ENCODE measurements around the gene CDK15.
"Not testable (repeated sequence)": the region's sequence is repeated elsewhere in the genome, so short reads cannot be mapped to it uniquely, and the experiment has no call there.

Gene CDK15

DNA sequence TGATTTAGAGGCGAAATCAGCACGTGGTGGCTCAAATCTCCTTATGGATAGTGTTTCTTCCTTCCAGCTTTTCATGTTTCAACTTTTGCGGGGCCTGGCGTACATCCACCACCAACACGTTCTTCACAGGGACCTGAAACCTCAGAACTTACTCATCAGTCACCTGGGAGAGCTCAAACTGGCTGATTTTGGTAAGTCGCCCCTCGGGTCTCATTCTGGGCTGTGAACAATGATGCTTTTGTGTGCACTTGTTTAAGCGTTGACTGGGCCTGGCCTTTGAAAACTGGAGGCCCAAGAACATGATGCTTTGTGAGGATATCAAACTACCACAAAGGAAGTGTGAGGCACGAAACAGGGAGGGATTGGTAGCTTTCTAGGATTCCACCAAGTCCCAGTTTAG is 27.4 kb downstream of the CDK15 start:
- Histone ChIP-seq H3K36me3 (ENCODE audit: control insufficient read depth in 1 of 2, insufficient read depth in 2 of 2, low read length in 2 of 2) (no peaks in the 10 kb centered on the region), H3K4me1 (ENCODE audit: control insufficient read depth in 1 of 2, insufficient read depth in 2 of 2, low read length in 2 of 2) (no peaks in the 10 kb centered on the region), H3K9me3 (ENCODE audit: control insufficient read depth in 1 of 2, low read length in 2 of 2) (no peaks in the 10 kb centered on the region), H3K4me3 (ENCODE audit: low read depth in 1 of 2, low read length in 2 of 2) (no peak overlapping the region), H3K27ac (ENCODE audit: low read length) (no peak overlapping the region), H3K27me3 (ENCODE audit: low read depth, low read length) (no peaks in the 10 kb centered on the region)

GRCh38 chr2:201835066-201835465 is 28.7 kb downstream of the CDK15 start:
- Histone ChIP-seq H3K4me3 (ENCODE audit: low read depth in 1 of 2, low read length in 2 of 2) (no peak overlapping the region), H3K27ac (ENCODE audit: low read length) (no peak overlapping the region), H3K4me1 (ENCODE audit: control insufficient read depth in 1 of 2, insufficient read depth in 2 of 2, low read length in 2 of 2) (no peaks in the 10 kb centered on the region), H3K36me3 (ENCODE audit: control insufficient read depth in 1 of 2, insufficient read depth in 2 of 2, low read length in 2 of 2) (no peaks in the 10 kb centered on the region), H3K27me3 (ENCODE audit: low read depth, low read length) (no peaks in the 10 kb centered on the region), H3K9me3 (ENCODE audit: control insufficient read depth in 1 of 2, low read length in 2 of 2) (no peaks in the 10 kb centered on the region)

DNA sequence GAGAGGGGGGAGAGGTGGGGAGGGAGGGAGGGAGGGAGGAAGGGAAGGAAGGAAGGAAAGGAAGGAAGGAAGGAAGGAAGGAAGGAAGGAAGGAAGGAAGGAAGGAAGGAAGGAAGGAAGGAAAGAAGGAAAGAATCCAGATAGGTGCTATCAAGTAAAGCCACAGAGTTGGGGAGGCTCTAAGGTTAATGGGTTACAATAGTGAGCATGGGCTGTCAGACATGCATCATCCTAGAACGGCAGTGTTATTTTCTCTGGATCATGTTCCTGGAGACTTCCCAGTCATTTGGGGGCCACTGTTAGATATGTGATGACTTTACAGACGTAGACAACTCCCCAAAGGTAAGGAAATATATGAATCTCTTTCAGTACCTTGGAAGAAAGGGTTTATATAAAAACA is 31.1 kb downstream of the CDK15 start:
- H3K27ac ChIP-seq (ENCODE audit: low read length) = no peak overlapping the region
- no peaks in the 10 kb centered on the region for H3K36me3 ChIP-seq (ENCODE audit: control insufficient read depth in 1 of 2, insufficient read depth in 2 of 2, low read length in 2 of 2)
- H3K4me3 ChIP-seq (ENCODE audit: low read depth in 1 of 2, low read length in 2 of 2) = no peak overlapping the region
- peaks cover 4 to 5% of the 10 kb centered on the region in 2 donors for H3K9me3 ChIP-seq (ENCODE audit: control insufficient read depth in 1 of 2, low read length in 2 of 2)
- H3K4me1 ChIP-seq (ENCODE audit: control insufficient read depth in 1 of 2, insufficient read depth in 2 of 2, low read length in 2 of 2) = no peaks in the 10 kb centered on the region
- H3K27me3 ChIP-seq (ENCODE audit: low read depth, low read length) = no peaks in the 10 kb centered on the region

DNA sequence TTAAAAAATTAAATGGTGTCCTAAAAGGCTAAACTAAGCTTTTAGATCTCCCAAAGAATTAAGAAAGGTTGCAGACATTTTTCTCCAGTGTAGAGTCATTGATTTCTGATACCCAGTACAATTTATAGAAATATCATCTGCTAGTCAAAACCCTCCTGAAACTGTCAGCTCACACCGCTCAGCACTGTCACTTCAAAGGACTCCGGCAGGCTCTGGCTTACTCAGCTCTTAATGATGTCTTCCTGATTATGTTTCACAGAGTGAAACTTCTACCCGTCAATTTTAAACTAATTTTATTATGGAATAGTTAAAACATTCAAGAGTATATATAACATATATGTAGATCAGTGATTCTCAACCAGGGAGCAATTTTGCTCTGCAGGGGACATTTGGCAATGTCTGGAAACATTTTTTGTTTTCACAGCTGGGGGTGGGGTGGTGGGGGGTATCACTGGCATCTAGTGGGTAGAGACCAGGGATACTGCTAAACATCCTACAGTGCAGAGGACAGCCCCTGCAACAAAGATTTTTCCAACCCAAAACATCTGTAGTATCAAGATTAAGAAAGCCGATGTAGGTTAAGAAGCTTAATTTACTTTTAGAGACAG is 31.6 kb downstream of the CDK15 start:
- Histone ChIP-seq H3K27me3 (ENCODE audit: low read depth, low read length) (no peaks in the 10 kb centered on the region), H3K36me3 (ENCODE audit: control insufficient read depth in 1 of 2, insufficient read depth in 2 of 2, low read length in 2 of 2) (no peaks in the 10 kb centered on the region)

DNA sequence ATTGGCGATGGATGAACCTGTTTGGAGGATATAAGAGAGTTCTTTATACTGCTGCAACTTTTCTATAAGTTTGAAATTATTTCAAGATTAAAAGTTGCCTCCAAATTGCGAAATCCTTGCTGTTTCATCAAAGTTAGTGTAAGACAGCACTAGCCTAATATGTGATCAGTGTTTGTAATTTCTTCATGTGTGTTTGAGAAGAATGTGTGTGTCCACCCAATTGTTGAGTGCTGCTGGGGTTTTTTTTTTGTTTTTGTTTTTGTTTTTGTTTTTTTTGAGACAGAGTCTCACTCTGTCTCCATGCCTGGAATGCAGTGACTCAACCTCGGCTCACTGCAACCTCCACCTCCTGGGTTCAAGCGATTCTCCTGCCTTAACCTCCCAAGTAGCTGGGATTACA is 33.4 kb downstream of the CDK15 start:
- H3K27ac ChIP-seq (ENCODE audit: low read length) = no peak overlapping the region
- no peaks in the 10 kb centered on the region for H3K36me3 ChIP-seq (ENCODE audit: control insufficient read depth in 1 of 2, insufficient read depth in 2 of 2, low read length in 2 of 2)
- H3K9me3 ChIP-seq (ENCODE audit: control insufficient read depth in 1 of 2, low read length in 2 of 2) = peaks cover 4 to 5% of the 10 kb centered on the region in 2 donors
- no peak overlapping the region for H3K4me3 ChIP-seq (ENCODE audit: low read depth in 1 of 2, low read length in 2 of 2)
- no peaks in the 10 kb centered on the region for H3K4me1 ChIP-seq (ENCODE audit: control insufficient read depth in 1 of 2, insufficient read depth in 2 of 2, low read length in 2 of 2)
- no peaks in the 10 kb centered on the region for H3K27me3 ChIP-seq (ENCODE audit: low read depth, low read length)

More for the DNA sequence above, 31.6 kb downstream of the CDK15 start:
- no peak overlapping the region for H3K4me3 ChIP-seq (ENCODE audit: low read depth in 1 of 2, low read length in 2 of 2)
- no peaks in the 10 kb centered on the region for H3K4me1 ChIP-seq (ENCODE audit: control insufficient read depth in 1 of 2, insufficient read depth in 2 of 2, low read length in 2 of 2)
- no peak overlapping the region for H3K27ac ChIP-seq (ENCODE audit: low read length)
- H3K9me3 ChIP-seq (ENCODE audit: control insufficient read depth in 1 of 2, low read length in 2 of 2) = peaks cover 4 to 5% of the 10 kb centered on the region in 2 donors

DNA sequence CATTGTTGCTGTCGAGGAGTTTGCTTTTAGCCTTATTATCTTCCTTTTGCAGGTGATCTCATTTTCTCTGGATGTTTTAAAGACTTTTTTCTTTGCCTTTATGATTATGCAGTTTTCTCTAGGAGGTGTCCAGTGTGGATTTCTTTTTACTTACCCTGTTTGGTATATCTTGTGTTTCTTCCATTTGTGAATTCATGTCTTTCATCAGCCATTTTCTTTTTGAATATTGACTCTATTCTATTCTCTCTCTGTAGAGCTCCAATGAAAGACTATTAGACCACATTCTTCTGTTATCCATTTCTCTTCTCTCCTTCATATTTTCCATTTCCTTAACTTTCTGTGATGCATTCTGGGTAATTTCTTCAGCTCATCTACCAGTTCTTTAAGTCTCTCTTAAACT is 34.4 kb downstream of the CDK15 start:
- Histone ChIP-seq H3K27me3 (ENCODE audit: low read depth, low read length) (no peaks in the 10 kb centered on the region), H3K36me3 (ENCODE audit: control insufficient read depth in 1 of 2, insufficient read depth in 2 of 2, low read length in 2 of 2) (no peaks in the 10 kb centered on the region), H3K4me1 (ENCODE audit: control insufficient read depth in 1 of 2, insufficient read depth in 2 of 2, low read length in 2 of 2) (no peaks in the 10 kb centered on the region), H3K4me3 (ENCODE audit: low read depth in 1 of 2, low read length in 2 of 2) (no peak overlapping the region), H3K9me3 (ENCODE audit: control insufficient read depth in 1 of 2, low read length in 2 of 2) (peaks cover 4 to 5% of the 10 kb centered on the region in 2 donors), H3K27ac (ENCODE audit: low read length) (no peak overlapping the region)

- H3K9me3 ChIP-seq (ENCODE audit: control insufficient read depth in 1 of 2, low read length in 2 of 2) = peaks cover 4 to 5% of the 10 kb centered on the region in 2 donors
- H3K4me1 ChIP-seq (ENCODE audit: control insufficient read depth in 1 of 2, insufficient read depth in 2 of 2, low read length in 2 of 2) = no peaks in the 10 kb centered on the region
- H3K4me3 ChIP-seq (ENCODE audit: low read depth in 1 of 2, low read length in 2 of 2) = no peak overlapping the region
- H3K27ac ChIP-seq (ENCODE audit: low read length) = no peak overlapping the region
- H3K36me3 ChIP-seq (ENCODE audit: control insufficient read depth in 1 of 2, insufficient read depth in 2 of 2, low read length in 2 of 2) = no peaks in the 10 kb centered on the region
- no peaks in the 10 kb centered on the region for H3K27me3 ChIP-seq (ENCODE audit: low read depth, low read length)
Observed at GRCh38 chr2:201842131-201842860, 36.0 kb downstream of the CDK15 start.

GRCh38 chr2:201844922-201845321 is 38.6 kb downstream of the CDK15 start:
- not testable (repeated sequence) for H3K4me3 ChIP-seq (ENCODE audit: low read depth in 1 of 2, low read length in 2 of 2); H3K27ac ChIP-seq (ENCODE audit: low read length); H3K9me3 ChIP-seq (ENCODE audit: control insufficient read depth in 1 of 2, low read length in 2 of 2); H3K4me1 ChIP-seq (ENCODE audit: control insufficient read depth in 1 of 2, insufficient read depth in 2 of 2, low read length in 2 of 2); H3K36me3 ChIP-seq (ENCODE audit: control insufficient read depth in 1 of 2, insufficient read depth in 2 of 2, low read length in 2 of 2); H3K27me3 ChIP-seq (ENCODE audit: low read depth, low read length)

GRCh38 chr2:201847481-201847880 is 41.1 kb downstream of the CDK15 start:
- Histone ChIP-seq H3K27ac (ENCODE audit: low read length) (no peak overlapping the region), H3K9me3 (ENCODE audit: control insufficient read depth in 1 of 2, low read length in 2 of 2) (no peaks in the 10 kb centered on the region), H3K4me1 (ENCODE audit: control insufficient read depth in 1 of 2, insufficient read depth in 2 of 2, low read length in 2 of 2) (no peaks in the 10 kb centered on the region), H3K27me3 (ENCODE audit: low read depth, low read length) (no peaks in the 10 kb centered on the region), H3K4me3 (ENCODE audit: low read depth in 1 of 2, low read length in 2 of 2) (no peak overlapping the region), H3K36me3 (ENCODE audit: control insufficient read depth in 1 of 2, insufficient read depth in 2 of 2, low read length in 2 of 2) (no peaks in the 10 kb centered on the region)

DNA sequence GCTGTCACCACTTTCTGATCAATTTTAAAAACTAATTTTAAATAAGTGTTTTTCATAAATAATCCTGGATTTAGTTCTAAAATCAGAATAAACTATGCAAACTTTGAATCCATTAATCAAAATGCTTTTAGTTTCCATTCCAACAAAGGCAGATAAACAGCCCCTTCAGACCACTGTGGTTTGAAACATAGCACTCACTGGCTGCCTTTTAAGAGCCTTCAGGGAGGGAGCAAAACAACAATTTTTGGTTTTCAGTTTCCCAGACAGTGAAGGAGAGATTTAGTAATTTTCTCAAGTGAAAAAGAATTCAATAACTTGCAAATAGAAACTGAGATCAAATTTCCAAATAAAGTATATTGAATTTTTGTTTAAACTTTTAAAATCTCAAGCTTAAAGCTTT is 46.1 kb downstream of the CDK15 start:
- no peaks in the 10 kb centered on the region for H3K9me3 ChIP-seq (ENCODE audit: control insufficient read depth in 1 of 2, low read length in 2 of 2)
- no peak overlapping the region for H3K27ac ChIP-seq (ENCODE audit: low read length)
- H3K4me1 ChIP-seq (ENCODE audit: control insufficient read depth in 1 of 2, insufficient read depth in 2 of 2, low read length in 2 of 2) = no peaks in the 10 kb centered on the region
- H3K36me3 ChIP-seq (ENCODE audit: control insufficient read depth in 1 of 2, insufficient read depth in 2 of 2, low read length in 2 of 2) = no peaks in the 10 kb centered on the region
- no peak overlapping the region for H3K4me3 ChIP-seq (ENCODE audit: low read depth in 1 of 2, low read length in 2 of 2)
- H3K27me3 ChIP-seq (ENCODE audit: low read depth, low read length) = no peaks in the 10 kb centered on the region

GRCh38 chr2:201852878-201853415 is 46.6 kb downstream of the CDK15 start:
- no peaks in the 10 kb centered on the region for H3K4me1 ChIP-seq (ENCODE audit: control insufficient read depth in 1 of 2, insufficient read depth in 2 of 2, low read length in 2 of 2)
- H3K27me3 ChIP-seq (ENCODE audit: low read depth, low read length) = no peaks in the 10 kb centered on the region
- no peak overlapping the region for H3K27ac ChIP-seq (ENCODE audit: low read length)
- no peaks in the 10 kb centered on the region for H3K36me3 ChIP-seq (ENCODE audit: control insufficient read depth in 1 of 2, insufficient read depth in 2 of 2, low read length in 2 of 2)
- H3K9me3 ChIP-seq (ENCODE audit: control insufficient read depth in 1 of 2, low read length in 2 of 2) = no peaks in the 10 kb centered on the region
- no peak overlapping the region for H3K4me3 ChIP-seq (ENCODE audit: low read depth in 1 of 2, low read length in 2 of 2)
